Gastrocnemius medialis (tissue), 4 donors: ENCODE results near the gene ADGRV1. TPM values are rescaled to one million over a fixed set of nuclear protein-coding genes. Genes with fewer than 3 reads are reported as not detected.

Experiments used
- ATAC-seq, 2 donors: fragments of 150-250 bp; one replicate each; pipeline ENCODE4 v1.9.1; 2016
- DNase-seq, 2 donors: peaks; one replicate each; pipeline ENCODE4 v3.0.0-alpha.2; 2019
- H3K27ac ChIP-seq, 4 donors: fragments of 200-600 bp; sonication (generic); 1 replicate in 1 of 4; 2 replicates in 3 of 4; pipeline ENCODE4 v1.5.1; 2016 to 2018; ENCODE audit warnings: mild to moderate bottlenecking in 2 of 4, moderate library complexity in 1 of 4
- H3K27me3 ChIP-seq, 3 donors: fragments of 200-600 bp; sonication (generic) in 2 of 3; 1 replicate in 1 of 3; 2 replicates in 2 of 3; pipeline versions ENCODE4 v1.5.1 to v1.6.0; 2016 to 2019; ENCODE audit warnings: mild to moderate bottlenecking in 1 of 3, moderate library complexity in 1 of 3
- H3K36me3 ChIP-seq, 2 donors: fragments of 200-600 bp; sonication (generic) in 1 of 2; one replicate each; pipeline ENCODE4 v1.5.1; 2017 to 2018
- H3K4me1 ChIP-seq, 2 donors: fragments of 200-600 bp; sonication (generic) in 1 of 2; one replicate each; pipeline ENCODE4 v1.5.1; 2016 to 2017; ENCODE audit warnings: mild to moderate bottlenecking in 2 of 2
- H3K4me3 ChIP-seq, 4 donors: fragments of 200-600 bp; sonication (generic) in 3 of 4; 1 replicate in 1 of 4; 2 replicates in 3 of 4; pipeline ENCODE4 v1.5.1; 2016 to 2019; ENCODE audit warnings: mild to moderate bottlenecking in 2 of 4
- H3K9me3 ChIP-seq, 3 donors: fragments of 200-600 bp; sonication (generic) in 2 of 3; 1 replicate in 1 of 3; 2 replicates in 2 of 3; pipeline ENCODE4 v1.5.1; 2016 to 2019
- POLR2A ChIP-seq, 2 donors: fragments of 450-650 bp; IDR thresholded peaks; one replicate each; pipeline ENCODE4 v1.6.1; 2017; ENCODE audit warnings: antibody characterized with exemption in 2 of 2, mild to moderate bottlenecking in 2 of 2, moderate library complexity in 2 of 2
- in situ Hi-C, 4 donors: fragments of 200-750 bp; cut with MboI; loops; one replicate each; pipeline versions ENCODE4 v1.15.0 to v1.8.0; 2017; ENCODE audit warnings: low sequenced_read_pairs in 4 of 4
- intact Hi-C: fragments of 100-400 bp; cut with DNase I; formaldehyde crosslinking; loops from one replicate; pipeline ENCODE4 v1.15.1; 2023; ENCODE audit warnings: low total_unique reads
- total RNA-seq, 4 donors: library from RNA; depleted of rRNA; stranded (reverse); fragments of >200 nt; gene quantifications; one replicate each; pipeline versions ENCODE4 v1.1.0 to v1.2.3, GENCODE V29; 2016
- TF ChIP-seq, protein P1 (sequence below), 5 experiments: fragments of 450-650 bp in 3 of 5; fragments of 200-600 bp in 2 of 5; sonication (generic) in 2 of 5; IDR thresholded peaks in 4 of 5; conservative IDR thresholded peaks in 1 of 5; 1 replicate in 4 of 5; 2 replicates in 1 of 5; pipeline ENCODE4 v1.5.1; 2016 to 2019; ENCODE audit warnings: antibody characterized with exemption in 5 of 5, mild to moderate bottlenecking in 3 of 5, moderate library complexity in 3 of 5

ADGRV1 gene
- total RNA-seq, 4 donors from 2014 or later, result 0.22 to 0.41 TPM; not detected in 2

DNA sequence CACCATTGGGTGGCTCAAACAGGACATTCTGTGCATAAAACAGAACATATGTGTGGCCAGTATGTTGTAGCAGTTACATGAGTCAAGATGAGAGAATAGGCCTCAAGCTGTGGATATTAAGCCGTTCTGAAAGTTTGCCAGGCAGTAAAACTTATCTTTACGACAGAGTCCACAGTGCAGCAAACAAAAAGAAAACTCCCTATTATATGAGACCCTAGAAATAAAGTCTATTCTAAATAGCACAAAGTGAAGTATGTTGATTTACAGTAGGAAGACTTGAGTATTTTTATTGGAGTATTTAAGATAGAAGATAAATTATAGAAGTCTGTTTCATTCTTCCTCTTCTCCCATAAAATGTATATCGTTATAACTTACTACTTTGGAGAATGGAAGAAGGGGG lies 271.5 kb downstream of the ADGRV1 start:
- intact Hi-C loops, result no loop called here
- in situ Hi-C loops, result no loop called here
- H3K36me3 ChIP-seq, result no peaks in the 10 kb centered on the region
- H3K27me3 ChIP-seq, result no peaks in the 10 kb centered on the region
- no peak overlapping the region for H3K27ac ChIP-seq
- TF ChIP-seq POLR2A (IDR thresholded peaks at IDR 0.05), result no peak
- TF ChIP-seq, protein P1, sequence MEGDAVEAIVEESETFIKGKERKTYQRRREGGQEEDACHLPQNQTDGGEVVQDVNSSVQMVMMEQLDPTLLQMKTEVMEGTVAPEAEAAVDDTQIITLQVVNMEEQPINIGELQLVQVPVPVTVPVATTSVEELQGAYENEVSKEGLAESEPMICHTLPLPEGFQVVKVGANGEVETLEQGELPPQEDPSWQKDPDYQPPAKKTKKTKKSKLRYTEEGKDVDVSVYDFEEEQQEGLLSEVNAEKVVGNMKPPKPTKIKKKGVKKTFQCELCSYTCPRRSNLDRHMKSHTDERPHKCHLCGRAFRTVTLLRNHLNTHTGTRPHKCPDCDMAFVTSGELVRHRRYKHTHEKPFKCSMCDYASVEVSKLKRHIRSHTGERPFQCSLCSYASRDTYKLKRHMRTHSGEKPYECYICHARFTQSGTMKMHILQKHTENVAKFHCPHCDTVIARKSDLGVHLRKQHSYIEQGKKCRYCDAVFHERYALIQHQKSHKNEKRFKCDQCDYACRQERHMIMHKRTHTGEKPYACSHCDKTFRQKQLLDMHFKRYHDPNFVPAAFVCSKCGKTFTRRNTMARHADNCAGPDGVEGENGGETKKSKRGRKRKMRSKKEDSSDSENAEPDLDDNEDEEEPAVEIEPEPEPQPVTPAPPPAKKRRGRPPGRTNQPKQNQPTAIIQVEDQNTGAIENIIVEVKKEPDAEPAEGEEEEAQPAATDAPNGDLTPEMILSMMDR (IDR thresholded peaks at IDR 0.05 in 4 of 5, conservative IDR thresholded peaks at IDR 0.05 in 1 of 5), result no peak
- H3K4me1 ChIP-seq, result no peaks in the 10 kb centered on the region
- DNase-seq, result no peak
- no peak overlapping the region for H3K4me3 ChIP-seq
- H3K9me3 ChIP-seq, result no peaks in the 10 kb centered on the region
- ATAC-seq, result no peak

DNA sequence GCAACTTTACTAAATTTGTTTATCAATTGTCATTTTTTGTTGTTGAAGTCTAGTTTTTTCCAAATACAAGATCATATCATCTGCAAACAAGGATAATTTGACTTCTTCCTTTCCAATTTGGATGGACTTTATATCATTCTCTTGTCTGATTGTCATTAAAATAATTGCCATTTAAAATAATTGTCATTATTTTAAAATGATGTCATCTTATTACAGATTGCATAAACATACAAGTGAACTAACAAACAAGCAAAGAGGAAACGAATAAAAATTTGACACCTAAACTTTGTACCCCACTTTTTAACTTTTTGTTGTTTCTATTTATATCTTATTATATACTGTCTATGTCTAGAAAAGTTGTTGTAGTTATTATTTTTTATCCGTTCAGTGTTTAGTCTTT lies 275.2 kb downstream of the ADGRV1 start:
- Histone ChIP-seq H3K4me1 (no peaks in the 10 kb centered on the region), H3K27ac (no peak overlapping the region), H3K4me3 (no peak overlapping the region), H3K36me3 (no peaks in the 10 kb centered on the region), H3K9me3 (no peaks in the 10 kb centered on the region), H3K27me3 (no peaks in the 10 kb centered on the region)
- intact Hi-C loops, result no loop called here
- ATAC-seq (no peak), DNase-seq (no peak)
- TF ChIP-seq, protein P1 (IDR thresholded peaks at IDR 0.05 in 4 of 5, conservative IDR thresholded peaks at IDR 0.05 in 1 of 5), result no peak
- TF ChIP-seq POLR2A (IDR thresholded peaks at IDR 0.05), result no peak
- in situ Hi-C loops, result no loop called here

DNA sequence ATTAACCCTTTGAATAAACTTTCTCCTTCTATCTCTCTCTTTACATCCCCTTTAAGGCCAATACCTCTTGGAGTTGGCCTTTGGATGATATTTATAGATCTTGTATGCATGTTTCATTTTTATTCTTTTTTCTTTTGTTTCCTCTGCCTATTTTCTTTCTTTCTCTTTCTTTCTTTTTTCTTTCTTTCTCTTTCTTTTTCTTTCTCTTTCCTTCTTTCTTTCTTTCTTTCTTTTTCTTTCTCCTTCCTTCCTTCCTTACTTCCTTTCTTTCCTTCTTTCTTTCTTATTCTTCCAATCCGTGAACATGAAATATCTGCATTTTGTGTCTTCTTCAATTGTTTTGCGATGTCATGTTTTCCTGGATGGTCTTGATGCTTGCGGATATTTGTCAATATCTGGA lies 276.1 kb downstream of the ADGRV1 start:
- H3K4me1 ChIP-seq, result no peaks in the 10 kb centered on the region
- no peaks in the 10 kb centered on the region for H3K9me3 ChIP-seq
- TF ChIP-seq, protein P1 (IDR thresholded peaks at IDR 0.05 in 4 of 5, conservative IDR thresholded peaks at IDR 0.05 in 1 of 5), result no peak
- TF ChIP-seq POLR2A (IDR thresholded peaks at IDR 0.05), result no peak
- DNase-seq, result no peak
- in situ Hi-C loops (no loop called here), intact Hi-C loops (no loop called here)
- no peak overlapping the region for H3K4me3 ChIP-seq
- no peaks in the 10 kb centered on the region for H3K27me3 ChIP-seq
- no peaks in the 10 kb centered on the region for H3K36me3 ChIP-seq
- no peak overlapping the region for H3K27ac ChIP-seq
- no peak for ATAC-seq

DNA sequence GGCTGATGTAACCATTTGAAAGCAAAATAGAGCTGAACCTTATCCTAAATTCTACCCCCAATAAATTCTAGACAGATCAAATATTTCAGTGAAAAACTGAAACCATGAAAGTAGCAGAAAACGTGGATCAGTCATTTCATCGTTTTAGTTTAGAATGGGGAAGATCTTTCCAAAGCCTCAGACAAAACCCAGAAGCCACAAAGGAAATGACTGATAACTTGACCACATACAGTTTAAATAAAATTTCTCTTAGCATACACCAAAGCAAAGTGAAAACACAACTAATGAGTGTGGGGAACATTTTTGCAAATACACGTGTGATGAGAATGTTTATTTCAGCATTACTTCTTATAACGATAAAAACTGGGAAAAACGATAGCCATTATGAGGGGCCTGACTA lies 284.8 kb downstream of the ADGRV1 start:
- Histone ChIP-seq H3K27me3 (no peaks in the 10 kb centered on the region), H3K4me1 (no peaks in the 10 kb centered on the region), H3K36me3 (no peaks in the 10 kb centered on the region), H3K4me3 (no peak overlapping the region), H3K27ac (no peak overlapping the region), H3K9me3 (no peaks in the 10 kb centered on the region)
- ATAC-seq, result no peak
- intact Hi-C loops, result no loop called here
- DNase-seq, result no peak
- no peak for TF ChIP-seq POLR2A (IDR thresholded peaks at IDR 0.05)
- TF ChIP-seq, protein P1 (IDR thresholded peaks at IDR 0.05 in 4 of 5, conservative IDR thresholded peaks at IDR 0.05 in 1 of 5), result no peak
- in situ Hi-C loops, result no loop called here

DNA sequence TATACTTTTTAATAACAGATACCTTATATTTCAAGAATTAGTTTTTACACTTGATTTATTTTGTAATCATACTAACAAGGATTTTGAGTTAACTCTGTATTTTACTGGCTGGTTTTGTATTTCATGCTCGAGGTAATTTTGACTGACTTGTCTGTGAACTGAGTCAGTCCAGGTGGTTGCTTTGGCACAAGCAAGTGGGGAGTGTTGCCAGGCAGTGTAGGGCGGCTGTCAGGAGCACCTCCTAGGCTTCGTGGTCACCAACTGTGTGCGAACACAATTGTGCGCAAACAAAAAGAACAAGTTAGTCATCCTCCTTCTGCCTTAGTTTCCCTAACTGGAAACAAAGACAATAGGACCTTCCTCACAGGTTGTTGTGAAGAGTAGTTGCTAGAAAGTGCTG lies 286.3 kb downstream of the ADGRV1 start:
- Histone ChIP-seq H3K4me3 (no peak overlapping the region), H3K27me3 (no peaks in the 10 kb centered on the region), H3K4me1 (no peaks in the 10 kb centered on the region), H3K36me3 (no peaks in the 10 kb centered on the region), H3K27ac (no peak overlapping the region), H3K9me3 (no peaks in the 10 kb centered on the region)
- DNase-seq, result no peak
- no peak for TF ChIP-seq POLR2A (IDR thresholded peaks at IDR 0.05)
- TF ChIP-seq, protein P1 (IDR thresholded peaks at IDR 0.05 in 4 of 5, conservative IDR thresholded peaks at IDR 0.05 in 1 of 5), result no peak
- in situ Hi-C loops (no loop called here), intact Hi-C loops (no loop called here)
- no peak for ATAC-seq
